Measurements from ENCODE around the gene MPHOSPH6.
A peak's percentile ranks its signal among the peaks of the same experiment; 100 is the strongest.

The MPHOSPH6 gene

GRCh38 chr16:82138478-82139285 lies 31.3 kb downstream of the MPHOSPH6 start:
- TF ChIP-seq CTCF (conservative IDR thresholded peaks at IDR 0.05; ENCODE audit: low read depth, low read length): no peak
- H3K4me3 ChIP-seq (ENCODE audit: low read depth, low read length): no peak overlapping the region
- DNase-seq (ENCODE audit: low read depth): no peak

- TF ChIP-seq CTCF (conservative IDR thresholded peaks at IDR 0.05; ENCODE audit: low read depth, low read length): no peak
- no peak overlapping the region for H3K4me3 ChIP-seq (ENCODE audit: low read depth, low read length)
- DNase-seq (ENCODE audit: low read depth): peak; percentile 21
Measured at GRCh38 chr16:82137822-82138167, 32.2 kb downstream of the MPHOSPH6 start.

- DNase-seq (ENCODE audit: low read depth): peak; percentile 29
- H3K4me3 ChIP-seq (ENCODE audit: low read depth, low read length): no peak overlapping the region
- no peak for TF ChIP-seq CTCF (conservative IDR thresholded peaks at IDR 0.05; ENCODE audit: low read depth, low read length)
Measured at GRCh38 chr16:82136956-82137821, 32.8 kb downstream of the MPHOSPH6 start.

GRCh38 chr16:82135844-82136243 lies 34.2 kb downstream of the MPHOSPH6 start:
- no peak for TF ChIP-seq CTCF (conservative IDR thresholded peaks at IDR 0.05; ENCODE audit: low read depth, low read length)
- H3K4me3 ChIP-seq (ENCODE audit: low read depth, low read length): no peak overlapping the region
- no peak for DNase-seq (ENCODE audit: low read depth)

- no peak overlapping the region for H3K4me3 ChIP-seq (ENCODE audit: low read depth, low read length)
- TF ChIP-seq CTCF (conservative IDR thresholded peaks at IDR 0.05; ENCODE audit: low read depth, low read length): no peak
- no peak for DNase-seq (ENCODE audit: low read depth)
Measured at GRCh38 chr16:82134846-82135245, 35.2 kb downstream of the MPHOSPH6 start.

GRCh38 chr16:82133798-82134197 lies 36.2 kb downstream of the MPHOSPH6 start:
- DNase-seq (ENCODE audit: low read depth): no peak
- no peak for TF ChIP-seq CTCF (conservative IDR thresholded peaks at IDR 0.05; ENCODE audit: low read depth, low read length)
- no peak overlapping the region for H3K4me3 ChIP-seq (ENCODE audit: low read depth, low read length)
